AG09319 (cell line): ENCODE measurements around the gene GRIK1.

Experiments
- DNase-seq: peaks from one replicate; pipeline ENCODE4 v3.0.0-alpha.2; 2010; ENCODE audit warnings: low read depth; ENCODE audit errors: extremely low read depth
- CTCF ChIP-seq: IDR thresholded peaks from 2 replicates; pipeline ENCODE4 v1.5.1; 2011; ENCODE audit warnings: low read depth, mild to moderate bottlenecking, inconsistent platforms, low read length, moderate library complexity

The GRIK1 gene

GRCh38 chr21:29626801-29627470, 312.9 kb downstream of the GRIK1 start:
- TF ChIP-seq CTCF, result no peak
- no peak for DNase-seq

GRCh38 chr21:29625990-29626389, 313.8 kb downstream of the GRIK1 start:
- no peak for TF ChIP-seq CTCF
- no peak for DNase-seq

- no peak for DNase-seq
- no peak for TF ChIP-seq CTCF
Observed at GRCh38 chr21:29624776-29625175, 315.0 kb downstream of the GRIK1 start.

- no peak for TF ChIP-seq CTCF
Observed at GRCh38 chr21:29621525-29621924, 318.3 kb downstream of the GRIK1 start.

GRCh38 chr21:29616209-29616751, 323.5 kb downstream of the GRIK1 start:
- no peak for TF ChIP-seq CTCF
- no peak for DNase-seq

More at GRCh38 chr21:29621525-29621924, 318.3 kb downstream of the GRIK1 start:
- no peak for DNase-seq

GRCh38 chr21:29613877-29614276, 325.9 kb downstream of the GRIK1 start:
- no peak for DNase-seq
- no peak for TF ChIP-seq CTCF

GRCh38 chr21:29613021-29613420, 326.8 kb downstream of the GRIK1 start:
- DNase-seq, result no peak
- TF ChIP-seq CTCF, result no peak
